Measurements from ENCODE around the gene SLC25A21.
A peak's percentile ranks its signal among the peaks of the same experiment; 100 is the strongest.
"Not testable (repeated sequence)": the region's sequence is repeated elsewhere in the genome, so short reads cannot be mapped to it uniquely, and the experiment has no call there.

Gene SLC25A21

DNA sequence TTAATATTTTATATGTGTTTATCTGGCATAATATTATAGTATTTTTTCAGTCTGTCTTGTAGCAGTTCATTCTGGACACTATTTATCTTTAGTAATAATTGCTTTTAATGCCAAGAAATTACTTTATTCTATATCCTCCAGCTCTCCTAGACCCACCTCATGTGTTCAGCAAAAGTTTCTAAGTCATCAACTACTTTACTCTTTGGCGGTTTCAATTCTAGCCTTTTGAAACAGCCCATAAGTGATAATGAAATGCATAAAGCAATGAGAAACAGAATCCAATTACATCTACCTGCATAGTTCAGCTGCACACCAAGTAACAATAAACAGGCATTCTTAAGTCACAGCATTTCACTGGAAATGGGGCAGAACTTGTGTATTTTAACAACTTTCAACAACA is 225.5 kb downstream of the SLC25A21 start:
- no peak for DNase-seq

DNA sequence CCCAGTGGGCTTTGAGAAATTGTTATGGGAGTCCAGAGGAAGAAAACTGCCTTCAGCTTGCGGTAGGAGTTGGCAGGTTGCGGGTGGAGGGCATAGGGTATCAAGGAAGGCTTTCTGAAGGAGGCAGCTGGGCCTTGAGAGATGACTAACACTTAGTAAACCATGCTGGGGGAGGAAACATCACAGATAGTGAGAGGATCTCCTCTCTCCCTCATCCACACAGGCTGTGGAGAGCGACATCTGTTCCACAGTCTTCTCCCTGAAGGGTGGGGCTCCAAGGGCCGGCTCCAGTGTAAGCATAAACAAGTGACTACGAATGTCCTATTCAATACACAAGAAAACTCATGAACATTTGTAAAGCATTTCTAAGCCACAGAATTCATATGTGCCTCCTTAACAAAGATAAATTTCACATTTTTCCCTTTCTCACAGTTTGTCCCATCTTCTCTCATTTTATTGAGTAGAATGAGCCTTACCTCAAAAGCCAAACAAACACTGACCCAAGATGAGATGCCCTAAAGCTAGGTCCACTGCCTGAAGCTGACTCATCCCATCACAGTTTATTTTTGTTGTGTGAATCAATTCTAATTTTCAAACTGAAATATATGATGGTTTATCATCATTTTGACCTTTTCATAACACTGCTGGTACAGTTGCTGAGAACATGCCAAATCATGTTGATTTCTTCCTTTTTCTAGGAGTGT is 227.9 kb downstream of the SLC25A21 start:
- no peak for DNase-seq

DNA sequence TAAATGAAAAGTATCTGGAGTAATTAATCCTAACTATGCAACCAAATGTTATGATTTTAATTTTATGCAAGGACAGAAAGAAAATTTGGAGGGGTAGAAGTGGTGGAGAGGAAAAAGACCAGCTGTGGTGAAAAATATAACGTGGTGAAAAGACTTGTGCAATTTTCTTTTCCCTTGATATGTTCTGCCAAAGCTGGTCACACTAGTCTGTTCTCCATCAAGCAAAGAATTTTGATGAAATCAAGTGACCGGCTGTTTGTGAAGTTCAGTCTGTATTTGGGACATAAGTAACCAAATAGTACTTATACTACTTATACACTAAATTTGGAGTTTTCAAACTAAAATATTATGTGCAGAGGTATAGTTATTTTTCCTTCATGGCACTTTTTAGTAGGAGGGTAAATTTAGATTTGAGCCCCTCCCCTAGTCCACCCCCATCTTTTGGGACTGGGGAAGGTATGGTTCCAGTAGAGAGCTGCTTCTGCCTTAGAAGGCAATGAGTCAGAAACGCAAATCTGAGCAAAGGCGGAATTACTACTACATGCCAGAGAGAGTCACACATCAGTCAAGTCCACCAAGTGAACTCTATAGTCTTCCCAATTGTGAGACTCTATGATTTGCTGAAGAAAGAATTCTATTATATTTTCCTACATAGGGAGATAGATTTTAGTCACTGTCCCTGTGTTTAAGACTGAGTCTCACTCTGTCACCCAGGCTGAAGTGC is 229.7 kb downstream of the SLC25A21 start:
- DNase-seq, result no peak

DNA sequence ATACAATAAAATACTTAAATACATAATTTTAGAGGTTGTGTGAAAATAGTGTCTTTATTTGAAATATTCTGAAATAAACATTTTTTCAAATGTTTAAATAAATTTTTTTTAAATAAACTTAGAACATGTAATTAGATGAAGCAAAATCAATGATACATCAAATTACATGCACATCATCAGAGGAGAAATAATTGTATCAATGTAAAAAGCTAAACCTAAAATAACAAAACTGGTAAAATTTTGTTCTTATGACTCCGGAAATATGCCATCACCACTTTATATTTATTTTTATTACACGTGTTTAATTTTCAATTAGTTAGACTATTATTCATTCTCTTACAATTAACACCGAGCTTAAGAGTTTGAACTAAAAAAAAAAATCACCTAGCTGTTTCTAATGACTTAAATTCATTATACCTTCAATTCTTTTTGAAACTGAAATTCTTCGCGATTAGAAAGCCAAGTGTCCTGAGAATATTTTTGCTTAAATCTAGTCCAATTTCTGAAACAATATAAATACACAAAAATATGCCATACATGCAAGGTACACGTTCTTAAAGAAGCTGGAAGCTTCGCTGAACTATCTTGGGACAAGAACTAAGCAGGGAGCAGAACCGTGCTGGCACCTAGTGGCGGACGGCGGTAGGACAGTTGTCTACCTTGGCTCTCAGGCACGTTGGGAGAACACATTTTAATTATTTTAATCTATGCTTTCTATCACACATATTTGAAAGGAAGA is 230.5 kb downstream of the SLC25A21 start:
- peak in 45 of 56 donors; percentile 0 to 75 (median 16) for DNase-seq

DNA sequence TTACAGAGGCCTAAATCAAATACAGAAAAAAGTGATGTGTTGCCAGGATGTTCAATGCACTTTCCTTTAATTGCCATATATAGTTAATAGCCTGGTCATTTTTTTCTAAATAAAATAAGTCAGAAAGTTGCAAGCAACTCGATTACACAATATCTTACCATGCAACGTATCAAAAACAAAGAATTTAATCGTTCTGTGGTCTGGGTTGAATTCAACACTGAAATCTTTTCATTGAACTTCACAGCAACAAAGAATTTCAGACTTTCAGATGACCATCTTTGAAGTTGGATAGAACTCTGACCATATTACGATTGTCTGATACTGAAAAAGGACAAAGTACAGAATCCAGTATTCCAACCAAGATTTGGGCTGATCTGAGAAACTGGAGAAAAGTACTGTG is 231.9 kb downstream of the SLC25A21 start:
- no peak for DNase-seq

DNA sequence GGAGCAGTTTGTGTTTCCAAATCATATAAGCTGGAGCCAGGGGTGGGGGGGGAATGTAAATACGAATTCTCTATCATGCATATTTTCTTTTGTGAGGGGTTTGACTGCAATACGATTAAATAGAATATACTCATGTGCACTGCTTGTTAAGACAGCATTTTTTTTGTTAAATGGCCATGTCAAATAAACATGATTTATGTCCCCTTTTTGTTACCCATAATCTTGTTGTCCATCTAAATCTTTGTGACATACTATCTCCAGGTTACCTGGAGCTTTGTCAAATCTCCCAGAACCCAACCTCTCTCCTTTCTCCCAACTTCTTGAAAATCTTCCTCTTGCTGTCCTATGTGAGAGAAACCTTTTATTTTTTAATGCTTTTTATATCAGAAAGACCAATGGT is 233.1 kb downstream of the SLC25A21 start:
- DNase-seq, result no peak

DNA sequence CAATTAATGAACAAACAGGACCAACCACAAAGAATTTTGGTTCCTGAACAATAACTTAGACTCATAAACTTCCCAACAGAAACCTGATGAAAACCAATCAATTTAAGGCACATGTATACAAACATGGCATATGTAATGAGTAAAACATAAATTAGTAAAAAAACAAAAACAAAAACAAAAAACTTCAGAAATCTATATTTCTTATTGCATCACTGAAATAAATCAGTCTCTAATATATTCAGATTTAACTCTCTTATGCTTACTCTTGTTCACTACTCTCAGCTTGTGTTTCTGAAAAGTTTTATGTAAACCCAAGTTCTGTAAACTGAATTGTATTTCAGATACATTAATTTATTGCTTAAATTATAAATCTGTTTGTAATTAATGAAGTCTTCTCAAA is 233.7 kb downstream of the SLC25A21 start:
- DNase-seq, result no peak

DNA sequence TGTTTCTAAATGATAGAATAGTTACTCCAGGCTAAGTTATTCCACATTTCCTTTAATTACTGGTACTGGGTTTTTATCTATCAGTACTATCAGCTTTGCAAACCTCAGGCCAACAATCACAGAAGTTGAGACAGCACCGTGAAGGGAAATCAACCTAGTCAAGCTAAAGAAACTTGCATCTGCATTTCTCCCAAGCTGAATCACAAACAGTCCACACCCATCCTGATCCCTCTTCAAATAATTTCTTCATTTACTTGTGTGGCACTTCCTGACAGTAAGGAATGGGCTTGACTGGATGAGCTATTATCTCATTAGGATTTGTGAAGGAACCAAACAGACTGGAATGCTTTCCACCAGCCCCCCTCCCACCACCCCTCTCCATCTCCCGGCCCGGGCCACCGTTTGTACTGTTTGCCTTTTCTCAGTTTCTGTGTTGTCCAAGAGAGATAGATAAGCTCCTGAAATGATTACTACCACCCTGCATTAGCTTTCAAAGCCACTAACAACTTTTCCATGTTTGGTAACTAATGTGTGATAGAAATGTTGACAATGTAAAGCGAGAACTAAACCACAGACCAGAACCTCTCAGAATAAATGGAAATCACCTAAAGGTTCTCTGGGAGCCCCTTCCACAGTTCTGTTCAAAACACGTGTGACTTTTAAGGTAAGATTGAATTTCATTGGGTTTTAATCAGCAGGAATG is 236.3 kb downstream of the SLC25A21 start:
- no peak for DNase-seq

DNA sequence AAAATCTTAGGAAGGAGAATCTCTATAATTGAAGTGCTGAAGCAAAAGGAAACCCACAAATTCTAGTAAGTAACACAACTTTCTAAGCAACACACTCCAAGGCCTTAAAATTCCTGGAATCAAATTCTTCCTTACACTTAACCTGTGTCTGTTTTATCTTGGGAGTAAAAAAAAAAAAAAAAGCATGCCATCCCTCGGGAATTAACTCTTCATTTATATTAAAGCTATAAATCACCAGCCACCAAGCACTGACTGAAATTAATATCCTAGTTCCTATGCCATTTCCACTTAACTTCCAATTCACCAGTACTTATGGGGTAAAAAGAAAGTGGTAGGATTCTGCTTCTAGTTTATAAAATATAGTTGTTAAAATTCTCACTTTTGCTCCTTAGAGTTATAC is 238.1 kb downstream of the SLC25A21 start:
- DNase-seq, result no peak

DNA sequence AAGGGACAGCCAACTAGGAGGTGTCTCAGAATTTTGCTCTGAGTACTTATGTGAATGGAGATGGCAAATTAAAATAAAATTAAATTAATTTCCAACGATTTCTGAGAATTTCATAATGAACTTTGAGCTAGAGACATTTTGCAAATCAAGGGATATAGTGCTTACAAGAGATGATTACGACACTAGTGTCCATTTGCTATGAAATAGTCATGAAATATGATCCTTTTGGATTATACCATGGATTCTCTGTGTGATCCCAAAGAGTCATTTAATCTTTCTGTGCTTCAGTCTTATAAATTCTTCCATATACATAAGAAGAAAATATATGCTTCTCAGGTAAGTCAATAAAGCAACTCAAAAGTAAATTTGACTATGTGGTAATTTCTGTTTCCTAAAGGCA is 240.6 kb downstream of the SLC25A21 start:
- DNase-seq, result no peak

DNA sequence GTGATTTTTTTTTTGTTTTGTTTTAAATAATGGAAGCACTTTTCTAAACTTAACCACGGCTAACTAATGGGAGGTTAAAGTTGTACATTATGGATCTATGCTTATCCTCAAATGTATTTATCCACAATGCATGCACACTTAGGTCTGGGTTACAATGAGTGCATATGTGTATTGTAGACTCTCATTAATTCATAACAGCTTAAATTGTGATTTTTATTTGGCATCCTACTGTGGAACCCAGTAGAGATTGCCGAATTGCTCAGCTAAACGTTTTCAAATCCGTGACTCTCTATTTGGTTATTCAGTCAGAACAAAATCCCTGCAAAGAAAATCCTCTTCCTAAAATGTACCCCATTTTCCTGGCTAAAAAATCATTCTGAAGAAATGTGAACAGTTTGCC is 244.0 kb downstream of the SLC25A21 start:
- no peak for DNase-seq

DNA sequence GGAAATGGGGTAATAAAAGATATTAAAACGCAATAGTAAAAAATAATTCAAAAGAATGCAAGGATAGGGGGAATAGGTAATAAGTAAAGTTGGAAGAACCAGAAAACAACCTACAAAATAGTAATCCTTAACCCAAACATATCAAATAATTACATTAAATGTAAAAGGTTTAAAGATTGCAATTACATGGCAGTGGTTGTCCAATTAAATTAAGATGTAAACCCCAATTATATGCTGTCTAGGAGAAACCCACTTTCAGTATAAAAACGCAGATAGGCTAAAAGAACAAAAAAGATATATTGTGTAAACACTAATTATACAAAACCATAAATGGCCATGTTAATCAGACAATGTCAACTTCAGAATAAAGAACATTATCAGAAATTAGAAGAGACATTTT is 247.3 kb downstream of the SLC25A21 start:
- no peak for DNase-seq

DNA sequence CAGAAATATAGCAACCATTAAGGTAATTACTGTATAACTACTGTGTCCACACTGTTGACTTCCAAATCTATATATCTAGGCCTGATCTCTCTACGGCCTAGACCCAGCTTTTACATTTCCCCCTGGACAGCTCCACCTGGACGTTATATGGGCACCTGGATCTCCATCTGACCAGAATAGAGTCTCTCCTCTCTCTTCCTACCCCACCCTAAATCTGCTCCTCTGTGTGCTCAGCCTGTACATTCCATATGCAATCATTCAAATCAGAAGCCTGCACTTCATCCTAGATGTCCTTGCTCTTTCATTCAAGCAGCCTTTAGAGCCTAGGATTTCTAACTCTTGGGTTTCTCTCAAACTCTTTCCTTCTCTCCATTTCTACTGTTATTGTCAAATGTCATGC is 255.7 kb downstream of the SLC25A21 start:
- DNase-seq, result no peak

DNA sequence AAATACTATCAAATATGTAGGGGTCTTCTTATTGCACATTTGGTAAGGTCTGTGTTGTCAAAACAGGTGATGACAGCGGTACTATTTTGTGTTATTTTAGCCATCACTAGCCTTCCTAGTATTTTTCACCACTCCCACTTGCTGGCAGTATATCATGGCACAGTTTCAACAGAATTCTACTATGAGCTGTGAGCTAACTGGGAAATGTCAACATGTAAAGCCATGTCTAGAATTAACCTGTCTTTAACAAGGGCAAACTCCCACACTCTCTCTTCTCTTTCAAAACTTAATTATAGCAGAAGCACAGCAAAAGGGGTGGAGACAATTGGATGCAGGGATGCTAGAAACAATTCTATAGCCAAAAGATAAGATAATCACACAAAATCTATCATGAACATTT is 257.3 kb downstream of the SLC25A21 start:
- DNase-seq, result no peak

DNA sequence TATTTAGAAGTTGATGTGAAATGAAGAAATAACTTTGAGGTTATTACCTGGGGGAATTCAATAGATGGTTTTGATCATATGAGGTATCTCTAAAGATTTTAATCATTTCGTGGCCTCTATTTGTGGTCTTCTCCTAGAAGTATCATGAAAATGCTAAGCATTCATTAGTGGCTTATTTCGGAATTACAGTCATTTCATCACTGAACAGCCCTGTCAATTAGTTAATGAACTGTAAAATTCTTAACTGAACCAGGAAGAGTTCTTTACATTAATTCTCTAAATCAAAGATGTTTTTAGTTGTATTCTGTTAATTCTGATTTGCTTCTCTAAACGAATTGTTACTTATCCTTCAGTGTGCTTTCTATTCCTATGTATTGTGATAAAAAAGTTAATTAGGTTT is 261.8 kb downstream of the SLC25A21 start:
- no peak for DNase-seq

DNA sequence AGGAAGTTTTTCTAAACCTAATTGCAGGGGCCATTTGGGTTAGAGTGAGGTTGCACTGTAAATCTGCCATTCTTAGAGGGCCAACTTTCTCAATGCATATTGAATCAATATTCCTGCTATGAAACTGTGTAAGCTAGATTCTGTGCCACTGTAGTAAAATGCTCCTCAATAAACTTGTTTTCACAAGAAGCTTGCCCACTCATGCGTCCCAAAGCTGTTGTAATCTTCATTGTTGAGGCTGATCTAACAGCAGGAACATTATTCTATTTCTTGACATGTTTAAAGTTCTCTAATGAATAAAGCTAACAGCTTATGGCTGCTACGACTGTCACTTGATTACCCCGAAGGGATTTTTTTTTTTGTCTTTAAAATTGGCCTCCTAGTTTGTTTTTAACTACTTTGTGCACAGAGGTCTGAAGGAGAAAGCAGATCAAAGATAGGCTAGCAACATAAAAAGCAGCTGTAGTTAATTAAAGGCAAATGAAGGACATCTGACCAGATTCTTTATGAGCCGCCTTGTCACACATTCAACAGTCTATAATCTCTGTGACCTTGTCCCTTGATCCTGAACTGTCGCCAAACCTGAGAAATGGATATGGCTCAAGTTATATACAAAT is 267.0 kb downstream of the SLC25A21 start:
- no peak for DNase-seq

DNA sequence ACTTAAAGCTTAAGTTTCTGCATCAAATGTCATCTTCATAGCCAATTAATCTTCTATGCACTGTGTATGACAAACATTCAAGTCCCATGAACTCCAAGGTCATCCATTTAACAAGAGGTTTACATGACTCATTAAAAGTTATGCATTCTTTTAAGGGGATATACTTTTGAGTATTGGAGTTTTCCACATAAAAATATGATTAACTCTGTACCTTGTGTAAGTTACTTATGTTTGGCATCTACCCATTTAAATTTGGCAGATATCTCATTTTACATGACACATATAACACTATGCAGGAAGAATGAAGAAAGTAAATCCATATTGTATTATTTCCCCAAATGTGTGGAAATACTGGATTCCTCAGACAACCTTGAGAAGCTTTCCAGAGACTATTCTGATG is 270.5 kb downstream of the SLC25A21 start:
- no peak for DNase-seq

DNA sequence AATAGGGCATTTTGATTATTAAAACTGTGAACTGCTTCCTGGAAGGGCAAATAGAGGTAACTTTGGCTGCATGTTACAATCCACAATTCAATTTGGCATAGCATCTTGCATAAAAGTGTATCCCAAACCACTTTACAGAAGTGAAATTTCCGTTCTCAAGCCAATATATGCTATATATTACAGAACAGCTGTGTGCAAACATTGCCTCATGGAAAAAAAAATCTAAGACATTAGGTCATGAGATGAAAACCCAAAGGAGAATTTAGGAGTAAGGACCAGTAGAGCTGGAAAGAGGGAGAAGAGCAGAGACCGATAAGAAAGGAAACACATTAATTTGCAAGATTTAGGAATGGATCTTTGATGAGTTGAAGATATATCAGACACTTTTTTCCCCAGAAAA is 271.6 kb downstream of the SLC25A21 start:
- no peak for DNase-seq

DNA sequence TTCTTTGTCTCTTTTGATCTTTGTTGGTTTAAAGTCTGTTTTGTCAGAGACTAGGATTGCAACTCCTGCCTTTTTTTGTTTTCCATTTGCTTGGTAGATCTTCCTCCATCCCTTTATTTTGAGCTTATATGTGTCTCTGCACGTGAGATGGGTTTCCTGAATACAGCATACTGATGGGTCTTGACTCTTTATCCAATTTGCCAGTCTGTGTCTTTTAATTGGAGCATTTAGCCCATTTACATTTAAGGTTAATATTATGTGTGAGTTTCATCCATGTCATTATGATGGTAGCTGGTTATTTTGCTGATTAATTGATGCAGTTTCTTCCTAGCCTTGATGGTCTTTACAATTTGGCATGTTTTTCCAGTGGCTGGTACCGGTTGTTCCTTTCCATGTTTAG is 276.1 kb downstream of the SLC25A21 start:
- not testable (repeated sequence) for DNase-seq

DNA sequence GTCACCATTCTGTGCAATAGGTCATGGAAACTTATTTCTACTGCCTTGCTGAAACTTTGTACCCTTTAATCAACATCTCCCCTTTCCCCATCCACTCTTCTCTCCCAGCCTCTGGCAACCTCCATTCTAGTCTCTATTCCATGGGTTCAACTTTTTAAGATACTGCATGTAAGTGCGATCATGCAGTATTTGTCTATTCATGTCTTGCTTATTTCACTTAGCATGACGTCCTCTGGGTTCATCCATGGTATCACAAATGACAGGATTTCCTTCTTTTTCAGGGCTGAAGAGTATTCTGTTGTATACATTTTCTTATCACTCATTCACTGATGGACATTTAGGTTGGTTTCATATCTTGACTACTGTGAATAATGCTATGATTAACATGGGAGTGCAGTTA is 288.4 kb downstream of the SLC25A21 start:
- DNase-seq, result no peak

DNA sequence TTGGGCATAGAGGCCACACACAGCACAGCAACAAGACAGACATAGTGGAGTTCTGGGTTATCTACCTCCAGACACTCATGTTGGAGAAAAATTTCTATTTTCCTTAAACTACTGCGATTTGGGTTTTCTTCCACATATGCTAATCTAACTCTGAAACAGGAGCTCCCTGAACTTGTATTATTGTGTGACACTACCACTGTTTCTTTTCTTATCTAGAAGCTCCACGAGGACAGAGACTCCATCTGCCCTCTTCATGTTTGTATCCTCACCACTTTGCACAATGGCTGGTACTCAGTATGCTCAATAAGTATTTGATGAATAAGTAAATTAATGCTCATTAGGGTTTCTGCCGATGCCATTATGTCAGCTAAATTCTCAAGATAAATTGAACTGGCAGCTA is 292.1 kb downstream of the SLC25A21 start:
- DNase-seq, result no peak

DNA sequence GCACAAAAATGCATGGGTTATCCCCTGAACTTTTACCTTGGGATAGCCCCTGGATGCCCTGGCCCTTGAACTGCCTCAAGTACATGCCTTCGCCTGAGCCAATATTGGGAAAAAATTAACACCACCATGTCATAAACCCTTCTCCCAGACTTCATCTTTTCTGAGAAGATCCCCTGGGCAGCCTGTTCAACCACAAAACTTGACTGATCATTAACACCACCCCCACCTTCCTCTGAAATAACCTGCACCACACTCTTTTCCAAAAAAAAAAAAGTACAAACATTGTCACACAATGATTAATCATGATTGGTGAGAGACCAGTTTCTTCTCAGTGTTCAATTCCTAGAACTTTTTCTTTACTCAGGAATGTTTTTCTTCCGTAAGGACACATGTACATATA is 292.8 kb downstream of the SLC25A21 start:
- DNase-seq, result no peak

Measured in amygdala (tissue), 56 donors.